AG10803 (cell line): Measurements from ENCODE around the gene ROBO1.

Experiments
- DNase-seq: peaks from one replicate; pipeline ENCODE4 v3.0.0; 2010; ENCODE audit warnings: low read depth
- H3K4me3 ChIP-seq: 2 replicates; pipeline ENCODE4 v1.5.1; 2011; ENCODE audit warnings: mild to moderate bottlenecking, low read length, control low read depth
- CTCF ChIP-seq: conservative IDR thresholded peaks from 2 replicates; pipeline ENCODE4 v1.5.1; 2011; ENCODE audit warnings: mild to moderate bottlenecking, low read length, control low read depth, inconsistent platforms

ROBO1 gene

GRCh38 chr3:78992400-78992799, 775.4 kb downstream of the ROBO1 start:
- no peak for TF ChIP-seq CTCF
- DNase-seq = no peak

GRCh38 chr3:78991656-78992055, 776.1 kb downstream of the ROBO1 start:
- DNase-seq = no peak
- H3K4me3 ChIP-seq = no peak overlapping the region
- TF ChIP-seq CTCF = no peak

More at GRCh38 chr3:78992400-78992799, 775.4 kb downstream of the ROBO1 start:
- H3K4me3 ChIP-seq = no peak overlapping the region

- H3K4me3 ChIP-seq = no peak overlapping the region
- no peak for DNase-seq
- no peak for TF ChIP-seq CTCF
Observed at GRCh38 chr3:78990156-78990555, 777.6 kb downstream of the ROBO1 start.

DNA sequence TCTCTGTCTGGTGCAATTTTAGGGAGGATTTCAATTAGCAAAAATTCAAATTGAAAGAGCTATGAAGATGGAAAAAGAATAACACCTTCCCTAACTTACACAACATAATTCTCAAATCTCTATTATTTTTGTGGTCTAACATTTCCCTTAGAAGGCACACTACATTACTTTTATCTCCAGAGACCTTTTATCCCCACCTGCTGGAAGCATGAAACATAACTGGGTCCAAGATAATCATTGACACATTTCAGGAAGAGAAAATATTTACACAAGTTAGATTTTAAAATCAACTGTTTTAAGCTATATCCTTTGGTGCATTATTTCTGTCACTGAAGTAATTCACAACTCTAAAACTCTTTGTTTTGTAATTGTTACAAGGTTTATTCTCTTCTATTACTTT, 779.5 kb downstream of the ROBO1 start:
- TF ChIP-seq CTCF = peak; percentile 53
- peak; percentile 31 for DNase-seq
- no peak overlapping the region for H3K4me3 ChIP-seq

DNA sequence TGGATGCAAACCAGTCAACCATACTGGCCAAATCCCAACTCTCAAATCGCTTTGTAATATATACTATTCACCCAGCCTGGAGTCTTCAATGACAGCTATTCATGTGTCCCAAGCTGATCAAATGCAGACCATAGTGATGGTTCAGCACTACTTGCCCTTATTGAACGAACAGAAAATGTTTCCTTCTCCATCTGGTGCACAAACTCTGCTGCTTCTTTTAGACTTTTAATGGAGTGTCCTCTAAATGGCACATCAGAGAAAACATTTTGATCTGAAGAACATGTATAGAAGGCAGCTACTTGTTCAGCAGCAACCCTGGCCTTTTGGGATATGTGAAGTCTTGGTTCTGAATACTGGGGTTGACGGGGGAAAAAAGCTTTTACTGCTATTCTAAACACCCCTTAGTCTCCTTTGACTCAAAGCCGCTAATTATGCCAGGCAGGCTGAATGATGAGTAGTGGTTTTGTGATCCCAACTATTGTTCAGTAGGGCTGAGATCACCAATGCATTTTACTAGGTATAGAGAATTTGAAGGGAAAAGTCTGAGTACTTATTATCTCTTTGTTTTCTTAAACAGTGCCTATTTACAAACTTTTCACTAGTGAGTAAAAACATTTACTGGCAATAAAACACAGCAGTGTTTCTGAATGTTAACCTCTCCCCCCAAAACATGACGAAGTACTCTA, 781.2 kb downstream of the ROBO1 start:
- no peak overlapping the region for H3K4me3 ChIP-seq
- DNase-seq = no peak
- TF ChIP-seq CTCF = no peak

- H3K4me3 ChIP-seq = no peak overlapping the region
- TF ChIP-seq CTCF = no peak
- no peak for DNase-seq
Observed at GRCh38 chr3:78985981-78986380, 781.8 kb downstream of the ROBO1 start.

- no peak for TF ChIP-seq CTCF
- no peak for DNase-seq
- H3K4me3 ChIP-seq = no peak overlapping the region
Observed at GRCh38 chr3:78979028-78979427, 788.8 kb downstream of the ROBO1 start.
